NCI-H82 (cell line): ENCODE measurements around the gene FBXO8.

Experiments used
- DNase-seq: peaks from one replicate; lab custom pipeline; 2025; lab: John Stamatoyannopoulos, UW

Gene FBXO8

DNA sequence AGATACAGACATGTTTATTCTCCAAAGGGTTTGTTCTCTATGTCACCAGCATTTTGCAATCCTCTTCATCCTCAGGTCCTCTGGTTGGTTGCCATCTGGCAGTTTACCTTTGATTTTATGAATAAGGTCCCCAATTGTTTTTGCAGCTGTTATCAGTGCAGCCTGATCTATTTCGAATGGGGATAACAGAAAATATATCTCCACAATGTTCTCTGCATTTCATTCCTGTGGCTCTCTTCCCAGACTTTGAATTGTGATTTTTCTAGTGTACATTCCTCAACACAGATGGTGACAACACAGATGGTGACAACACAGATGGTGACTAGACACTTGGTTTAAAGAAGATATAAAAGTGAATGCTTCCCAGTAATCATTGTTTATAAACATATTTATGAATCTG lies 74.1 kb downstream of the FBXO8 start:
- no peak for DNase-seq

- DNase-seq = no peak
These were observed 76.1 kb downstream of the FBXO8 start for GRCh38 chr4:174207367-174207766.

- no peak for DNase-seq
These were observed 79.2 kb downstream of the FBXO8 start for GRCh38 chr4:174204164-174204831.

- DNase-seq = no peak
These were observed 81.6 kb downstream of the FBXO8 start for GRCh38 chr4:174201871-174202270.

DNA sequence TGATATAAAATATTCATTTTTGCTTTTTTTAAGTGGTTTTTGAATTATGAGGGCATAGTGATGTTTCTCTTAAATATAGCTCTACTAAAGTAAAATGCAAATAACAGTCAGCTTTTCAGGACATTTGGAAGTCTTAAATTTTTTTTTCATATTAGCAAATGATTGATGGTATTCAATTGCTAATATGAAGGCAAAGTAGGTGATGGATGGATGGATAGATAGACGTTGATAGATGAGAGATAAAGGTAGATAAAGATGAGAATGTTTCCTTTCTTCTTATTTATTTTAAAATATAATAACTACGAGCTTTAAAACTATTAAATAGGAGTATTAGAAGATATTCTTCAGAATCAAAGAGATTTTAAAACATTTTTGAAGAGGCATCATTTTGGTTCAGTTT lies 83.7 kb downstream of the FBXO8 start:
- no peak for DNase-seq

- no peak for DNase-seq
These were observed 84.6 kb downstream of the FBXO8 start for GRCh38 chr4:174198828-174199227.

GRCh38 chr4:174198396-174198795 lies 85.1 kb downstream of the FBXO8 start:
- DNase-seq = no peak

DNA sequence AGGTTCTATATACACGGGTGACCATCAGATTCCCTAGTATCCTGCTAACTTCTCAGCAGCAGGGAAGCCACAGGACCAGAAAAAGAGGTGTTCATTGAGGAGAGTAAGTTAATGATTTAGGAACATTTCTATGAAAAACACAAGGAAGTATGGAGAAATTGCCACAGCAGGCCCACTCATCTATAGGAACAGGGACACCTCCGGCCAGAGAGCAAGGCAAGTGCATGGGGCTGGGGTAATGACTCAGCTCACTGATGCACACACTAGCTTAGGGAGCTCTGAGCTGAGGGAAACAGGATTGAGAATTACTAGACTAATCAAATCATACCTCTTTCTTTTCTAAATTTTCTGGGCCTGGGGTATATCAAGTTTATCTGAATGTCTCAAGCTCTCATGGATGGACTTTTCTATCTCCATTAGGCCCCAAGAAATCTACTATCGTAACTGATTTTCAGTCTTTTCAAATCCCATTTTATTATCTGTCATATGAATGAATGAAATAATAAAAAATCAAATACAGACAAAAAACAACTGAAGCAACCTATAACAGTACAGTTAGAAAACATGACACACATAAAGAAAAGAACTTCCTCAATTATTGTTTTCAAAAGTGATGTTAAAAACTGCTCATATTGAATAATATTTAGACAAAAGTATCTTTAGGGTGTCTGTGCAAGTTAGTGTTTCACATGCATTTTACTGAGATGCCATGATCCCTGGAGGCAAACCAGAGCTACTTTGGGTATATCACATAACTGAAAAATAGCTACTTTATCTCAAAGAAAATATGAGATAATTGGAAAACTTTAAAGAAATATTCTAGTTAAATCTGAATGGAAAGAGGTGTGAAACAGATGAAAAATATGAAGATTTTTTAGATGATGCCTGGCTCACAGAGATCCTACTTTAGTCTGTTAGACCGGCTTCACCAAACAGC lies 89.8 kb downstream of the FBXO8 start:
- DNase-seq = no peak

GRCh38 chr4:174192943-174193342 lies 90.5 kb downstream of the FBXO8 start:
- DNase-seq = no peak

DNA sequence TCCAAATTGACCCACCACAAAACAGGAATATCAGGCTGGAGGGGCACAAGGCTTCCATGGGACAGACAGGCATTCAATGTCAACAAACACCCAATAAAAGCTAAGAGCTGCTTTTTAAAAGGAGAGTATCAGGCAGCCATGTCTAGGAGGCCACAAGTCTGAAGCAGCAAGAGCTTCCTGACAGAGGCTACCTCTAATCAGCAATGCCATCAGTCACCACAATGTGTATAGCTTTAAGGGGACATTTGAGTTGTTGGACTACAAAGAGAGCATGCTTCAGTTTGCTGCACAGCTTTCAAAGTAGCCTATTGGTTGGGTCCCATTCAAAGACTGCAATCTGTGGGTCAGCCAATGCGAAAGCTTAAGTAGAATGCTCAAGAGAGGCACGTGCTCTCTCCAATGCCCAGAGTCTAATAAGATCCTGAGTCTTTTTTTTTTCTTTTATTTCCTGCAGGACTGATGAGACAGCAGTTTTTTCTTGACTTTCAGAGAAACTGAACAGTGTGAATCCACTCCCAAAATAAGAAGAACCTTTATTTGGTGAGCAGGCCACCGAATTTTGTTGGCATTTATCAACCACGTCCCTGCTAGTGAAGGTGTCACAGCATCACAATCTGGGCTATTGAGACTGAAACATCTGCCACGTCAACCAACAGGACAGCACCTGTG lies 92.5 kb downstream of the FBXO8 start:
- DNase-seq = no peak

GRCh38 chr4:174189392-174190015 lies 94.0 kb downstream of the FBXO8 start:
- no peak for DNase-seq
